GM23248 (cell line): ENCODE measurements around the gene MTUS2.

ENCODE experiments used
- EZH2 ChIP-seq: fragments of 200-600 bp; sonication (generic); IDR thresholded peaks from 2 replicates; pipeline ENCODE4 v1.6.1; 2018; ENCODE audit warnings: antibody characterized with exemption, mild to moderate bottlenecking; ENCODE audit not compliant: insufficient read depth, poor library complexity, severe bottlenecking
- EZH2phosphoT487 ChIP-seq: fragments of 200-600 bp; sonication (generic); IDR thresholded peaks from 2 replicates; pipeline ENCODE4 v1.6.1; 2018; ENCODE audit warnings: antibody characterized with exemption, moderate library complexity, mild to moderate bottlenecking, low read depth; ENCODE audit not compliant: insufficient read depth

GRCh38 chr13:28935104-28935503, 115.0 kb downstream of the MTUS2 start:
- TF ChIP-seq EZH2phosphoT487 (no peak), EZH2 (no peak)
